ENCODE data around the gene CASP9. TPM values are rescaled to one million over a fixed set of nuclear protein-coding genes. Genes with fewer than 3 reads are reported as not detected.
"Not testable (repeated sequence)": the region's sequence is repeated elsewhere in the genome, so short reads cannot be mapped to it uniquely, and the experiment has no call there.

Gene CASP9
- total RNA-seq, 4 donors from 2014 or later: 8.8 to 22.6 (median 15.5) TPM

GRCh38 chr1:15489052-15489736, 34.8 kb downstream of the CASP9 start:
- Histone ChIP-seq H3K4me1 (peaks cover 0 to 8% (median 6%) of the 10 kb centered on the region in 3 donors), H3K4me3 (no peak overlapping the region), H3K9me3 (no peaks in the 10 kb centered on the region), H3K27ac (no peak overlapping the region), H3K36me3 (peaks cover 0 to 43% (median 10%) of the 10 kb centered on the region in 3 donors), H3K27me3 (no peaks in the 10 kb centered on the region)
- 77 to 86% methylated on average over 6 to 11 of the region's 13 CpGs for WGBS, 2 donors
- no peak for DNase-seq
- TF ChIP-seq CTCF (IDR thresholded peaks at IDR 0.05) (no peak), POLR2A (IDR thresholded peaks at IDR 0.05) (no peak)
- intact Hi-C loops (cut with DNase I): no loop called here

GRCh38 chr1:15488371-15488770, 35.6 kb downstream of the CASP9 start:
- no peak overlapping the region for H3K27ac ChIP-seq
- no peak overlapping the region for H3K4me3 ChIP-seq
- DNase-seq: no peak
- peaks cover 0 to 34% (median 3%) of the 10 kb centered on the region in 3 donors for H3K36me3 ChIP-seq
- no peak for TF ChIP-seq CTCF (IDR thresholded peaks at IDR 0.05)
- TF ChIP-seq POLR2A (IDR thresholded peaks at IDR 0.05): no peak
- WGBS, 2 donors: 90 to 92% methylated on average over 3 of the region's 3 CpGs
- peaks cover 0 to 8% (median 8%) of the 10 kb centered on the region in 3 donors for H3K4me1 ChIP-seq
- intact Hi-C loops (cut with DNase I): no loop called here
- no peaks in the 10 kb centered on the region for H3K27me3 ChIP-seq
- no peaks in the 10 kb centered on the region for H3K9me3 ChIP-seq

GRCh38 chr1:15486844-15487610, 37.0 kb downstream of the CASP9 start:
- DNase-seq; H3K27me3 ChIP-seq; intact Hi-C loops (cut with DNase I); H3K27ac ChIP-seq; H3K4me3 ChIP-seq; H3K9me3 ChIP-seq: not testable (repeated sequence)
- H3K36me3 ChIP-seq: peaks cover 0 to 21% (median 0%) of the 10 kb centered on the region in 3 donors
- 69 to 75% methylated on average over 7 to 17 of the region's 17 CpGs for WGBS, 2 donors
- peaks cover 0 to 13% (median 8%) of the 10 kb centered on the region in 3 donors for H3K4me1 ChIP-seq

GRCh38 chr1:15485636-15486035, 38.4 kb downstream of the CASP9 start:
- no peaks in the 10 kb centered on the region for H3K9me3 ChIP-seq
- 76 to 95% methylated on average over 3 to 6 of the region's 6 CpGs for WGBS, 2 donors
- H3K27me3 ChIP-seq: no peaks in the 10 kb centered on the region
- no peak for TF ChIP-seq CTCF (IDR thresholded peaks at IDR 0.05)
- TF ChIP-seq POLR2A (IDR thresholded peaks at IDR 0.05): no peak
- H3K36me3 ChIP-seq: peaks cover 0 to 13% (median 0%) of the 10 kb centered on the region in 3 donors
- no peak for DNase-seq
- H3K27ac ChIP-seq: no peak overlapping the region
- peaks cover 0 to 13% (median 8%) of the 10 kb centered on the region in 3 donors for H3K4me1 ChIP-seq
- intact Hi-C loops (cut with DNase I): no loop called here
- H3K4me3 ChIP-seq: no peak overlapping the region

GRCh38 chr1:15484443-15484842, 39.6 kb downstream of the CASP9 start:
- H3K27ac ChIP-seq; H3K27me3 ChIP-seq; DNase-seq; intact Hi-C loops (cut with DNase I); H3K36me3 ChIP-seq; H3K4me3 ChIP-seq; H3K9me3 ChIP-seq: not testable (repeated sequence)
- H3K4me1 ChIP-seq: peaks cover 0 to 13% (median 8%) of the 10 kb centered on the region in 3 donors
- WGBS, 2 donors: 95 to 99% methylated on average over 5 to 6 of the region's 6 CpGs

- intact Hi-C loops (cut with DNase I): no loop called here
- no peaks in the 10 kb centered on the region for H3K9me3 ChIP-seq
- 91% methylated on average over 1 to 2 of the region's 2 CpGs for WGBS, 2 donors
- H3K27ac ChIP-seq: no peak overlapping the region
- no peaks in the 10 kb centered on the region for H3K27me3 ChIP-seq
- no peak for TF ChIP-seq POLR2A (IDR thresholded peaks at IDR 0.05)
- TF ChIP-seq CTCF (IDR thresholded peaks at IDR 0.05): no peak
- H3K4me3 ChIP-seq: no peak overlapping the region
- H3K36me3 ChIP-seq: peaks cover 0 to 8% (median 0%) of the 10 kb centered on the region in 3 donors
- H3K4me1 ChIP-seq: peaks cover 0 to 13% (median 8%) of the 10 kb centered on the region in 3 donors
- no peak for DNase-seq
These were observed 40.0 kb downstream of the CASP9 start for GRCh38 chr1:15483971-15484370.

- not testable (repeated sequence) for H3K4me3 ChIP-seq
These were observed 41.0 kb downstream of the CASP9 start for GRCh38 chr1:15482983-15483543.

GRCh38 chr1:15482455-15482854, 41.6 kb downstream of the CASP9 start:
- DNase-seq; H3K36me3 ChIP-seq; H3K27me3 ChIP-seq; H3K27ac ChIP-seq; H3K4me3 ChIP-seq; H3K9me3 ChIP-seq; intact Hi-C loops (cut with DNase I): not testable (repeated sequence)
- peaks cover 0 to 13% (median 8%) of the 10 kb centered on the region in 3 donors for H3K4me1 ChIP-seq
- WGBS, 2 donors: 85 to 90% methylated on average over 6 of the region's 6 CpGs

More at GRCh38 chr1:15482983-15483543, 41.0 kb downstream of the CASP9 start:
- 60 to 97% methylated on average over 3 to 4 of the region's 16 CpGs for WGBS, 2 donors
- H3K9me3 ChIP-seq; H3K27me3 ChIP-seq; H3K27ac ChIP-seq; H3K36me3 ChIP-seq; intact Hi-C loops (cut with DNase I); DNase-seq: not testable (repeated sequence)
- peaks cover 0 to 13% (median 8%) of the 10 kb centered on the region in 3 donors for H3K4me1 ChIP-seq
